ENCODE data around the gene MGST2. TPM values are rescaled to one million over a fixed set of nuclear protein-coding genes. Genes with fewer than 3 reads are reported as not detected.

The MGST2 gene
- total RNA-seq, 3 donors from 2014 or later, result 64.3 to 134 (median 119) TPM

DNA sequence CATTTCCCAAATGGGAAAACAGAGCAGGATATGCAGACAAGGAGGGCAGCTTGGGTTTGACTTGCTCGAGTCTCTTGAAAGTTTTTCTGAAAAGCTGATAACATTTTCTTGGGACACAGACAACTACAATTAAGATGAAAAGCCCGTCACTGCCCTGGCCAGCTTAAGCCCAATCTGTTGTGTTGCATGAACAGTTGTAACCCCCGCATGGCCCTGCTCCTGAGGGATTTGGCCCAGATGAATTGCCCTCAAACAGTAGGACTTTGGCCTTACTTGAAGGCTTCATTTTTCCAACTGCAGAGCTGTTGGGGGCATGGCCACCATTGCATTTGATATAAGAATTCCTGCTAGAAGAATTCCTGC, 40.5 kb upstream of the MGST2 start:
- no peaks in the 10 kb centered on the region for H3K36me3 ChIP-seq (ENCODE audit: low read depth)
- DNase-seq (no peak), ATAC-seq (no peak)
- H3K9me3 ChIP-seq, result no peaks in the 10 kb centered on the region
- H3K4me1 ChIP-seq (ENCODE audit: low read depth), result no peaks in the 10 kb centered on the region
- TF ChIP-seq, protein P1, sequence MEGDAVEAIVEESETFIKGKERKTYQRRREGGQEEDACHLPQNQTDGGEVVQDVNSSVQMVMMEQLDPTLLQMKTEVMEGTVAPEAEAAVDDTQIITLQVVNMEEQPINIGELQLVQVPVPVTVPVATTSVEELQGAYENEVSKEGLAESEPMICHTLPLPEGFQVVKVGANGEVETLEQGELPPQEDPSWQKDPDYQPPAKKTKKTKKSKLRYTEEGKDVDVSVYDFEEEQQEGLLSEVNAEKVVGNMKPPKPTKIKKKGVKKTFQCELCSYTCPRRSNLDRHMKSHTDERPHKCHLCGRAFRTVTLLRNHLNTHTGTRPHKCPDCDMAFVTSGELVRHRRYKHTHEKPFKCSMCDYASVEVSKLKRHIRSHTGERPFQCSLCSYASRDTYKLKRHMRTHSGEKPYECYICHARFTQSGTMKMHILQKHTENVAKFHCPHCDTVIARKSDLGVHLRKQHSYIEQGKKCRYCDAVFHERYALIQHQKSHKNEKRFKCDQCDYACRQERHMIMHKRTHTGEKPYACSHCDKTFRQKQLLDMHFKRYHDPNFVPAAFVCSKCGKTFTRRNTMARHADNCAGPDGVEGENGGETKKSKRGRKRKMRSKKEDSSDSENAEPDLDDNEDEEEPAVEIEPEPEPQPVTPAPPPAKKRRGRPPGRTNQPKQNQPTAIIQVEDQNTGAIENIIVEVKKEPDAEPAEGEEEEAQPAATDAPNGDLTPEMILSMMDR (IDR thresholded peaks at IDR 0.05), result no peak
- H3K4me3 ChIP-seq, result no peak overlapping the region
- intact Hi-C loops (cut with DNase I, micrococcal nuclease), result no loop called here

DNA sequence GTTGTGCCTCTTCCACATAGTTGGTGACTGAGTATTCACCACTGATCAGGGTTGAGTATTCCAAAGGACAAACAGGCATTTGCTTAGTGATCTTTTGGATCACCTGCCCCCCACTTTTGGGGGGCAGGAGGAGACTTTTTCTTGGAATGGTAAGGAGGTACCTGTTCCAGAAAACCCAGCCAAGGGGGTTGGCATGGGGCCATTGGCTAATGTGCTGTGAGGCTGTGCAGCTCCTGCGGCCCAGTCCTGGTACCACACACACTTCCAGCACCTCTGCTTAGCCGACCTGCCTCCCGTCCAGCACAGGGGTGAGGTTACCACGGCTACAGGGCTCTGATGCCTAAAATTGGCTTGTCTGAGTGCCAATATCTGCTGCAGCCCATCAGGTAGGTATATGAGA, 40.1 kb upstream of the MGST2 start:
- Histone ChIP-seq H3K4me3 (no peak overlapping the region), H3K9me3 (no peaks in the 10 kb centered on the region), H3K4me1 (ENCODE audit: low read depth) (no peaks in the 10 kb centered on the region), H3K36me3 (ENCODE audit: low read depth) (no peaks in the 10 kb centered on the region)
- TF ChIP-seq, protein P1 (IDR thresholded peaks at IDR 0.05), result no peak
- DNase-seq (no peak), ATAC-seq (no peak)
- intact Hi-C loops (cut with DNase I, micrococcal nuclease), result no loop called here

DNA sequence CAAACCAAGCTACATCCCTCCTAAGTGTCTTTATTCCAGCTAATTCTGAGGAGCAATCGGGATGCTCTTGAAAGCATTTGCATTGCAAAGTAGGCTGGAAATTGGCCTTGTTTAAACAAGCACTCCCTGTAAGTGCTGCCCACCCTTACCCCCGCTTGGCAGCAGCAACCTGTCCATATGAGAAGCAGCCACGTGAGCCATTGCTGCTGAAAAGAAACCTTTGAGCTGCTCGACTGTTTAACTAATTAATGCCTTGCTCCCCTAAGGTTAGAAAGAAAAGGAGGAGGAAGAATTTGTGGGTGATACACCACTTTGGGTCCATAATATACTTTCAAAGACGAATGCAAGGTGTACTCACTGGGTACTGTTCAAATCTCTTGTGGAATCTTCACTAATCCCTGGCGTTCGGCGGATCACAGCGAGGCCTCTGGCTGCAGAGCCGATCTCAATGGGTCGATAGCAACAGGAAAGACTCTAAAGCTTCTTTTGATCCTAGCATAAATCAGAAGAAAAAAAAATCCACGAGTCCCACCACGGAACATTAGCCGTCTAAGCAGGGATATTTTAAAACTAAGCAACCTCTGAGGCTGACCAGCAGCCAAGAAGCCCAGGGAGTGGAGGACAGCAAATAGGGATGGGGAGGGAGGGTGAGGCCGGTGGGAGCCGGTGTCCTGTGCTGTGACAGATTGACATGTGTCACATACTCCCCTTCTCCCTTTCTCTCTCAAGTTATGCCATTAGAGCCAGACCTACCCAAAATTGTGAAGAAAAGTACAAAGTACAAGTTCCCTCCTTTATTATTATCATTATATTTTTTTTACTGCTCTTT, 37.2 kb upstream of the MGST2 start:
- DNase-seq (peak in 2 of 3 donors; percentile 51 to 68), ATAC-seq (no peak)
- H3K9me3 ChIP-seq, result no peaks in the 10 kb centered on the region
- intact Hi-C loops (cut with DNase I, micrococcal nuclease), result no loop called here
- no peak overlapping the region for H3K4me3 ChIP-seq
- TF ChIP-seq, protein P1 (IDR thresholded peaks at IDR 0.05), result no peak
- no peaks in the 10 kb centered on the region for H3K4me1 ChIP-seq (ENCODE audit: low read depth)
- H3K36me3 ChIP-seq (ENCODE audit: low read depth), result no peaks in the 10 kb centered on the region

DNA sequence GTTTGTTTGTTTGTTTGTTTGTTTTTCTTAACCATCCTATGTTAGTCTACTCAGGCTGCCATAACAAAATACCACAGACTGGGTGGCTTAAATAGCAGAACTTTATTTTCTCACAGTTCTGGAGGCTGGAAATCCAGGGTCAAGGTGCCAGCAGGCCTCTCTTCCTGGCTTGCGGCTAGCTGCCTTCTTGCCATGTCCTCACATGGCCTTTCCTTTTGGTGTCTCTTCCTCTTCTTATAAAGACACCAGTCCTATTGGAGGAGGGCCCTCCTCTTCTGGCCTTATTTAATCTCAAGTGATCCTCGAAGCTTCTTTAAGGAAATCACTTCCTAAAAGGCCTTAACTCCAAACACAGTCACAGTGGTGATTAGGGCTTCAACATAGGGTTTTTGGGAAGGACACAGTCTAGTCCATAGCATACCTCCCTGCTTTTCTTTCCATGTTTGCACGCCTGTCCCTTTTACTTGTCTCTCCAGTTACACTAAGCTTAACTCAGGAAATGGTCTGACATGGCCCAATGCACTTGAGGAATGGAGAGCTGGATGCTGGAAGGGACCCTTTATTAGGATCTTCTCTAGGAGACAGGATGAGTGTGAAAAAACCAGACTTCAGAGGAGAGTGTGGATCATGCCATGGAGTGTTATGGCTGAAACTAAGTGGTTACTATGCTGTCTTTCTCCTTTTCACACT, 36.0 kb upstream of the MGST2 start:
- TF ChIP-seq, protein P1 (IDR thresholded peaks at IDR 0.05), result no peak
- no peak overlapping the region for H3K4me3 ChIP-seq
- no peaks in the 10 kb centered on the region for H3K36me3 ChIP-seq (ENCODE audit: low read depth)
- intact Hi-C loops (cut with DNase I, micrococcal nuclease), result no loop called here
- DNase-seq, result no peak
- no peaks in the 10 kb centered on the region for H3K4me1 ChIP-seq (ENCODE audit: low read depth)
- no peaks in the 10 kb centered on the region for H3K9me3 ChIP-seq
- ATAC-seq, result no peak

DNA sequence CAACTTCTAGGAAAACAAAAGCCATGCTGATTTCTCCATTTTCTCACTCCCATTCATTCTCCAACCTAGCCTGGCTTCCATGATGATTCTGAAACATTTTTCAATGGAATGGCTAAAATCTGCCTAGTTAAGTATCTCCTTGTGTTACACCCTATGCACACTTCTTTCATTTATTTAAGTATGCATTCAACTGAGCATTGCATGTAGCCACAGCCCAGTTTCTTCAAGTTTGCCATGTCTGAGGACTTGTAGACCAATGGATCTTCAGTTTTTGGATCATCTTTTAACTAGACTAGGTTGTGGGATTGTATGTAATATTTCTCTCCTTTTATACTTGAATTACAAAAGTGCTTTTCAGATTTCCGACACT, 35.5 kb upstream of the MGST2 start:
- intact Hi-C loops (cut with DNase I, micrococcal nuclease), result no loop called here

More for the DNA sequence above, 35.5 kb upstream of the MGST2 start:
- ATAC-seq (no peak), DNase-seq (no peak)
- no peaks in the 10 kb centered on the region for H3K36me3 ChIP-seq (ENCODE audit: low read depth)
- H3K4me3 ChIP-seq, result no peak overlapping the region
- H3K9me3 ChIP-seq, result no peaks in the 10 kb centered on the region
- TF ChIP-seq, protein P1 (IDR thresholded peaks at IDR 0.05), result no peak
- no peaks in the 10 kb centered on the region for H3K4me1 ChIP-seq (ENCODE audit: low read depth)
